Endothelial cell of umbilical vein (primary cell): ENCODE results near the gene TEX36. TPM values are rescaled to one million over a fixed set of nuclear protein-coding genes. Genes with fewer than 3 reads are reported as not detected.

ENCODE experiments used
- BruUV-seq: library from RNA; stranded (reverse); fragments of 400-500 nt; replicated peaks from 2 replicates; lab custom pipeline; 2021; lab: Mats Ljungman, UMichigan
- CTCF ChIA-PET: fragments of 300-600, 350-600 bp; sonication (Branson Sonifier 250); formaldehyde crosslinking; loops from one replicate; lab custom pipeline; 2021; ENCODE audit warnings: antibody characterized with exemption, inconsistent platforms; lab: Charles Lee
- POLR2A ChIA-PET: fragments of 300-600, 350-600 bp; sonication (Branson Sonifier 250); formaldehyde crosslinking; loops from one replicate; lab custom pipeline; 2021; ENCODE audit warnings: antibody characterized with exemption, inconsistent platforms; lab: Charles Lee
- DNase-seq: peaks from one replicate; pipeline ENCODE4 v3.0.0-alpha.2; 2011; ENCODE audit warnings: low read depth, low spot score
- FAIRE-seq: peaks from 2 replicates; lab custom pipeline; 2011; peaks lifted over from hg19 to GRCh38; lab: Jason Lieb, UNC
- H2AFZ ChIP-seq: 2 replicates; pipeline ENCODE4 v1.6.0; 2012; ENCODE audit warnings: low read depth, low read length, control low read depth, inconsistent platforms
- H3K27ac ChIP-seq: 2 replicates; pipeline ENCODE4 v1.5.1; 2011; ENCODE audit warnings: low read depth, mild to moderate bottlenecking, control low read depth, low read length, moderate library complexity; ENCODE audit not compliant: insufficient read depth
- H3K27me3 ChIP-seq, 2 experiments: 2 replicates each; pipeline versions ENCODE4 v1.6.0 to v1.6.1; 2011; ENCODE audit warnings: low read length in 2 of 2, mixed read lengths in 1 of 2; ENCODE audit not compliant: control insufficient read depth in 2 of 2, insufficient read depth in 2 of 2
- H3K36me3 ChIP-seq, 2 experiments: 2 replicates in 1 of 2; 3 replicates in 1 of 2; pipeline ENCODE4 v1.5.1; 2011; ENCODE audit warnings: low read length in 2 of 2, mild to moderate bottlenecking in 1 of 2, moderate library complexity in 1 of 2; ENCODE audit not compliant: control insufficient read depth in 2 of 2, insufficient read depth in 2 of 2; ENCODE audit errors: extremely low read depth in 1 of 2
- H3K4me1 ChIP-seq: 3 replicates; pipeline ENCODE4 v1.5.1; 2011; ENCODE audit warnings: mild to moderate bottlenecking, low read length; ENCODE audit not compliant: control insufficient read depth, insufficient read depth; ENCODE audit errors: extremely low read depth
- H3K4me2 ChIP-seq: 2 replicates; pipeline ENCODE4 v1.6.1; 2011; ENCODE audit warnings: low read length, control low read depth, mixed read lengths; ENCODE audit not compliant: insufficient read depth
- H3K4me3 ChIP-seq, 3 experiments: fragments of 200-600 bp in 1 of 3; sonication (generic), shearing (Covaris generic) in 1 of 3; replicated peaks in 1 of 3; 2 replicates each; pipeline ENCODE4 v1.5.1; 2011 to 2016; ENCODE audit warnings: control low read depth in 3 of 3, low read length in 3 of 3, mild to moderate bottlenecking in 2 of 3, inconsistent platforms in 1 of 3, low read depth in 1 of 3, moderate library complexity in 1 of 3; ENCODE audit not compliant: insufficient read depth in 1 of 3
- H3K79me2 ChIP-seq: 2 replicates; pipeline ENCODE4 v1.6.0; 2012; ENCODE audit warnings: low read length, inconsistent platforms; ENCODE audit not compliant: control insufficient read depth, insufficient read depth
- H3K9ac ChIP-seq: replicated peaks from 2 replicates; pipeline ENCODE3; 2011; ENCODE audit warnings: low read length, control low read depth; ENCODE audit not compliant: insufficient read depth; ENCODE audit errors: extremely low read depth
- H3K9me1 ChIP-seq: replicated peaks from 3 replicates; pipeline ENCODE4 v1.6.0; 2011; ENCODE audit warnings: mild to moderate bottlenecking, low read length; ENCODE audit not compliant: control insufficient read depth, insufficient read depth; ENCODE audit errors: extremely low read depth
- H3K9me3 ChIP-seq: replicated peaks from 2 replicates; pipeline ENCODE4 v1.5.1; 2012; ENCODE audit warnings: low read length, inconsistent platforms; ENCODE audit not compliant: control insufficient read depth, insufficient read depth
- H4K20me1 ChIP-seq: replicated peaks from 2 replicates; pipeline ENCODE3; 2011; ENCODE audit warnings: mild to moderate bottlenecking, low read length; ENCODE audit not compliant: control insufficient read depth, insufficient read depth; ENCODE audit errors: extremely low read depth
- EZH2 ChIP-seq: IDR thresholded peaks from 2 replicates; pipeline ENCODE4 v1.6.1; 2012; ENCODE audit warnings: borderline replicate concordance, low read depth, mild to moderate bottlenecking, moderate library complexity, low read length, inconsistent platforms; ENCODE audit not compliant: severe bottlenecking
- FOS ChIP-seq: IDR thresholded peaks from 2 replicates; pipeline ENCODE4 v1.6.1; 2011; ENCODE audit warnings: mild to moderate bottlenecking, low read length, moderate library complexity, borderline replicate concordance; ENCODE audit not compliant: insufficient read depth
- GATA2 ChIP-seq: IDR thresholded peaks from 2 replicates; pipeline ENCODE4 v1.7.0; 2011; ENCODE audit warnings: low read depth, mild to moderate bottlenecking, moderate library complexity, mixed read lengths, low read length; ENCODE audit not compliant: insufficient read length, insufficient read depth
- JUN ChIP-seq: IDR thresholded peaks from 2 replicates; pipeline ENCODE4 v1.6.1; 2011; ENCODE audit warnings: borderline replicate concordance, low read depth; ENCODE audit not compliant: insufficient read length, insufficient read depth
- MYC ChIP-seq: IDR thresholded peaks from one replicate; pipeline ENCODE4 v1.6.1; 2011; ENCODE audit warnings: mild to moderate bottlenecking, low read depth, low read length
- POLR2A ChIP-seq: IDR thresholded peaks from 2 replicates; pipeline ENCODE4 v1.6.1; 2012; ENCODE audit warnings: low read depth, mild to moderate bottlenecking, control low read depth, low read length
- POLR2AphosphoS5 ChIP-seq: IDR thresholded peaks from 2 replicates; pipeline ENCODE4 v1.6.1; 2012; ENCODE audit warnings: low read depth, mild to moderate bottlenecking, control low read depth, low read length, moderate library complexity; ENCODE audit not compliant: insufficient read depth
- dilution Hi-C: fragments of 300-500 bp; cut with MboI; formaldehyde crosslinking; loops from one replicate; pipeline ENCODE4 v1.15.0; 2019; ENCODE audit warnings: low sequenced_read_pairs; ENCODE audit not compliant: extremely low pct_ligation_motif_present
- intact Hi-C: fragments of 100-400 bp; cut with micrococcal nuclease; formaldehyde crosslinking; loops from one replicate; pipeline ENCODE4 v1.10.0; 2022
- polyA plus RNA-seq, 4 experiments: library from polyadenylated mRNA; depleted of rRNA in 3 of 4; stranded (reverse) in 3 of 4; unstranded in 1 of 4; fragments of >200 nt; gene quantifications; 2 replicates each; pipeline versions ENCODE4 v1.2.1 to v1.2.3, GENCODE V29; 2011 to 2012; ENCODE audit warnings: missing spikeins in 1 of 4
- total RNA-seq: library from RNA; stranded (reverse); gene quantifications from 2 replicates; pipeline ENCODE4 v1.2.3, GENCODE V29; 2021
- TF ChIP-seq, protein P1 (sequence below): IDR thresholded peaks from 2 replicates; pipeline ENCODE4 v1.6.1; 2011; ENCODE audit not compliant: insufficient read depth, insufficient read length
- TF ChIP-seq, protein P2 (sequence below), 2 donors: IDR thresholded peaks; 1 replicate in 1 of 2; 2 replicates in 1 of 2; pipeline ENCODE4 v1.5.1; 2011; ENCODE audit warnings: low read length in 2 of 2, mild to moderate bottlenecking in 2 of 2, moderate library complexity in 2 of 2, control low read depth in 1 of 2, inconsistent platforms in 1 of 2, low read depth in 1 of 2; ENCODE audit not compliant: insufficient read depth in 1 of 2; ENCODE audit errors: extremely low read depth in 1 of 2

The TEX36 gene
- total and polyA plus RNA-seq, 2 donors (not counting 3 experiments of a cell fraction or from before 2014, with no cell fraction given) = not detected

DNA sequence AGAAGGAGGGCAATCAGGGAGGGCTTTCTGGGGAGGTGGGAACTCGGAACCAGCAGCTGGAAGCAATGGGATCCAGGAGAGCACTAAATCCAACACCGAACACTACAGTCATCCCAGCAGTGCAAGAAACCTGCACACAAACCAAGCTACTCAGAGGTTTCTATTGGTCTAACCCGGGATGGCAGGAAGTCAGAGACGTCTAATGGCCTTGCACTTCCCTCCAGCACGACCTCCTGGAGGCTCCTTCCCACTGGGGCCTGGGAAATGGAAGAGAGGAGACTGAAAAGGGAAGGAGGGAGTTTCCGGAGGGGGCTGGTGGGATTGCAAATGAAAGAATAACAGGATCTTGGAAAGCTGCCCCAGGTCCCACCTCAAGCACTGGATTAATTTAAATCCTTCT lies 56.3 kb downstream of the TEX36 start:
- FAIRE-seq (no peak), DNase-seq (peak; percentile 58)
- CTCF ChIA-PET = interaction anchor here (1.0 to 1.4 kb wide), 3 partner anchors 74 to 578 kb away, joined by 3 to 4 read pairs (median 3); no protein-coding TSS in a partner anchor
- TF ChIP-seq EZH2 (no peak), GATA2 (peak; percentile 2), JUN (no peak)
- TF ChIP-seq, protein P1, sequence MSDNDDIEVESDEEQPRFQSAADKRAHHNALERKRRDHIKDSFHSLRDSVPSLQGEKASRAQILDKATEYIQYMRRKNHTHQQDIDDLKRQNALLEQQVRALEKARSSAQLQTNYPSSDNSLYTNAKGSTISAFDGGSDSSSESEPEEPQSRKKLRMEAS = no peak
- peak overlapping the region; percentile 36 for H3K4me2 ChIP-seq
- peak overlapping the region; percentile 13 for H2AFZ ChIP-seq
- intact Hi-C loops (loop anchor here (5.0 kb wide), 3 partner anchors 91 to 579 kb away; partner anchors contain the start of gene EDRF1), dilution Hi-C loops (no loop called here)
- no peak overlapping the region for H3K9ac ChIP-seq
- peaks cover 2% of the 10 kb centered on the region in 2 experiments for H3K27me3 ChIP-seq
- POLR2A ChIA-PET = no interaction called here
- peaks cover 20% of the 10 kb centered on the region for H3K4me1 ChIP-seq
- H3K9me1 ChIP-seq = no peaks in the 10 kb centered on the region
- H3K9me3 ChIP-seq = no peaks in the 10 kb centered on the region
- H3K4me3 ChIP-seq = no peak overlapping the region
- H3K36me3 ChIP-seq = no peaks in the 10 kb centered on the region
- no TSS peak for BruUV-seq
- no peaks in the 10 kb centered on the region for H3K79me2 ChIP-seq
- H4K20me1 ChIP-seq = no peaks in the 10 kb centered on the region
- H3K27ac ChIP-seq = no peak overlapping the region

GRCh38 chr10:125625586-125625985 lies 57.4 kb downstream of the TEX36 start:
- Histone ChIP-seq H3K4me2 (no peak overlapping the region), H3K9me3 (no peaks in the 10 kb centered on the region), H3K9ac (no peak overlapping the region), H4K20me1 (no peaks in the 10 kb centered on the region), H3K4me1 (peaks cover 20% of the 10 kb centered on the region), H3K79me2 (no peaks in the 10 kb centered on the region), H3K36me3 (no peaks in the 10 kb centered on the region), H3K27ac (no peak overlapping the region), H3K9me1 (no peaks in the 10 kb centered on the region), H3K4me3 (no peak overlapping the region), H2AFZ (no peak overlapping the region), H3K27me3 (peaks cover 2% of the 10 kb centered on the region in 2 experiments)
- dilution Hi-C loops = no loop called here
- CTCF ChIA-PET = no interaction called here
- no TSS peak for BruUV-seq
- POLR2A ChIA-PET = no interaction called here
- DNase-seq (no peak), FAIRE-seq (no peak)
- intact Hi-C loops = loop anchor here (5.0 kb wide), 3 partner anchors 92 to 578 kb away; partner anchors contain the start of gene EDRF1
- TF ChIP-seq FOS = no peak
- TF ChIP-seq, protein P2, sequence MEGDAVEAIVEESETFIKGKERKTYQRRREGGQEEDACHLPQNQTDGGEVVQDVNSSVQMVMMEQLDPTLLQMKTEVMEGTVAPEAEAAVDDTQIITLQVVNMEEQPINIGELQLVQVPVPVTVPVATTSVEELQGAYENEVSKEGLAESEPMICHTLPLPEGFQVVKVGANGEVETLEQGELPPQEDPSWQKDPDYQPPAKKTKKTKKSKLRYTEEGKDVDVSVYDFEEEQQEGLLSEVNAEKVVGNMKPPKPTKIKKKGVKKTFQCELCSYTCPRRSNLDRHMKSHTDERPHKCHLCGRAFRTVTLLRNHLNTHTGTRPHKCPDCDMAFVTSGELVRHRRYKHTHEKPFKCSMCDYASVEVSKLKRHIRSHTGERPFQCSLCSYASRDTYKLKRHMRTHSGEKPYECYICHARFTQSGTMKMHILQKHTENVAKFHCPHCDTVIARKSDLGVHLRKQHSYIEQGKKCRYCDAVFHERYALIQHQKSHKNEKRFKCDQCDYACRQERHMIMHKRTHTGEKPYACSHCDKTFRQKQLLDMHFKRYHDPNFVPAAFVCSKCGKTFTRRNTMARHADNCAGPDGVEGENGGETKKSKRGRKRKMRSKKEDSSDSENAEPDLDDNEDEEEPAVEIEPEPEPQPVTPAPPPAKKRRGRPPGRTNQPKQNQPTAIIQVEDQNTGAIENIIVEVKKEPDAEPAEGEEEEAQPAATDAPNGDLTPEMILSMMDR (IDR thresholded peaks at IDR 0.05; ENCODE audit: extremely low read depth in 1 of 2, insufficient read depth in 1 of 2, low read depth in 1 of 2, low read length in 2 of 2) = no peak
- TF ChIP-seq EZH2 = no peak
- no peak for TF ChIP-seq GATA2
- TF ChIP-seq POLR2AphosphoS5 = no peak
- TF ChIP-seq POLR2A = no peak
- TF ChIP-seq JUN = no peak
- TF ChIP-seq, protein P1 = no peak
- TF ChIP-seq MYC = no peak
